WI38 (cell line): ENCODE measurements around the gene CCL27.

Experiments used
- H3K4me3 ChIP-seq: 2 replicates; pipeline ENCODE4 v1.5.1; 2011; ENCODE audit warnings: low read depth, mild to moderate bottlenecking, control low read depth, low read length
- CTCF ChIP-seq: IDR thresholded peaks from 2 replicates; pipeline ENCODE4 v1.5.1; 2012; ENCODE audit warnings: low read depth, mild to moderate bottlenecking, control low read depth, low read length

Gene CCL27

DNA sequence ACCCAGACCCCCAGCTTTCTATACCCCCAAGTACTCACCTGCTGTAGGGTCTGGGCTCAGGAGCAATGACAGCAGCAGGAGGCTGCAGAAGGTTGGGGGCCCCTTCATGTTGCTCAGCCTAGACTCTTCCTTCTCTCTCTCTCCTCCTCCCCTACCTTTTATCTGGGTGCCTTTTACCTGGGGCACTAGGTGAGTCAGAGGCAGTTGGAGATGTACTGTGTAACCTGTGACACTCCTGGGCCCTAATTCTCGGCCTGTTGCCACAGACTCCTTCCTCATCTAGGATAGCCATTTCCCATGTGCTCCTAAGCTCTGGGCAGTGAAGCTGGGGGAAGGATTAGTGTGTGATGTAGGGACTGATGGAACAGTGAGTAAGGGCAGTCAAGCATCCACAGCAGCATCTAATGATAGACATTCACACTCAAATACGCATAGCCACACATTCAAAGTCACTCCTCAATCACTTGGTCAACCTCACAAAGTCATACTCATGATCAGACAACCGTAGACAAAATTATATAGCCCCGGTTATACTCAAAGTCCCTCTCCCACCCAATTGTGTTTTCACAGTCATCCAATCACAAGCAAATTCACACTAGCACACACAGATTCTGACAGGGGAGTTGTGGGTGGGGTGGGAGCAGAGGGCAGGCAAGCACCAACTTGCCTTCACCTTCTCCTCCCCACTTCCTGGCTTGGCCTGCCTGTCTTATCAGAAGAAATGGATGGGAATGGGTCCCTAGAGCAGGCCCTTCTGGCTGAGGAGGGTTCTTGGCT is at the start of gene CCL27:
TSS of gene CCL27 (minus strand) at position 132 of the 777 bp plus-strand sequence. CDS start at position 108, 24 bp downstream.
- no peak for TF ChIP-seq CTCF
- H3K4me3 ChIP-seq, result no peak within 1 kb of the TSS

GRCh38 chr9:34712140-34712539 is 49.7 kb upstream of the CCL27 start:
- TF ChIP-seq CTCF, result no peak
- no peak overlapping the region for H3K4me3 ChIP-seq

- H3K4me3 ChIP-seq, result no peak within 1 kb of the TSS
- TF ChIP-seq CTCF, result no peak
Observed at GRCh38 chr9:34710023-34710422, 47.6 kb upstream of the CCL27 start, which contains the start of gene CCL21. CCL21 (minus strand) TSS chr9:34710136; CDS start chr9:34710066, 70 bp downstream.

DNA sequence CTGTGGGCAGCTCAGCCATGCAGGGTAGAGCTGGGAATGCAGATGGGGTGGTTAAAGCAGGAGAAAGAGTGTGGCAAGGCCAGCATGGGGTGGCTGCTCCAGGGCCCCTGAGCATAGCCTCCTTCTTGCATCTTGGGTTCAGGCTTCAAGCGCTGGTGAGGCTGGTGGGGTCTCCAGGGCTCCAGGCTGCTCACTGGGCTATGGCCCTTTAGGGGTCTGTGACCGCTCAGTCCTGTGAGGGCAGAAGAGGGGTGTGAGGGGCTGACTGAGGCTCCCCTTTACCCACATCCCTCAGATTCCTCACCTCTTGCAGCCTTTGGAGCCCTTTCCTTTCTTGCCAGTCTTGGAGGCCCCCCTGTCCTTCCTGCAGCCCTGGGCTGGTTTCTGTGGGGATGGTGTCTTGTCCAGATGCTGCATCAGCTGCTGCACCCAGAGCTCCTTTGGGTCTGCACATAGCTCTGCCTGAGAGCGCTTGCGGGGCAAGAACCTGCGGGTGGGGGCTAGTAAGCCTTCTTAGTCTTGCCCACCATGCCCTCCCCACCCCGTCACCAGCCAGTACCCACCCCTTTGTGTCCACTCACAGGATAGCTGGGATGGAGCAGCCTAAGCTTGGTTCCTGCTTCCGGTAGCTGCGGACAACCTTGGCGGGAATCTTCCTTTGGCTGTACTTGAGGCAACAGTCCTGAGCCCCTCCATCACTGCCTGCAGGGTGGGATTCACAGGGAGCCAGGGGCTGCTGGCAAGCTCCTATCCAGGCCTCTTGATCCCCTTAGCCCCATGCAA is 46.9 kb upstream of the CCL27 start:
- no peak for TF ChIP-seq CTCF
- no peak overlapping the region for H3K4me3 ChIP-seq

- H3K4me3 ChIP-seq, result no peak overlapping the region
- no peak for TF ChIP-seq CTCF
Observed at GRCh38 chr9:34707130-34707529, 44.7 kb upstream of the CCL27 start.

DNA sequence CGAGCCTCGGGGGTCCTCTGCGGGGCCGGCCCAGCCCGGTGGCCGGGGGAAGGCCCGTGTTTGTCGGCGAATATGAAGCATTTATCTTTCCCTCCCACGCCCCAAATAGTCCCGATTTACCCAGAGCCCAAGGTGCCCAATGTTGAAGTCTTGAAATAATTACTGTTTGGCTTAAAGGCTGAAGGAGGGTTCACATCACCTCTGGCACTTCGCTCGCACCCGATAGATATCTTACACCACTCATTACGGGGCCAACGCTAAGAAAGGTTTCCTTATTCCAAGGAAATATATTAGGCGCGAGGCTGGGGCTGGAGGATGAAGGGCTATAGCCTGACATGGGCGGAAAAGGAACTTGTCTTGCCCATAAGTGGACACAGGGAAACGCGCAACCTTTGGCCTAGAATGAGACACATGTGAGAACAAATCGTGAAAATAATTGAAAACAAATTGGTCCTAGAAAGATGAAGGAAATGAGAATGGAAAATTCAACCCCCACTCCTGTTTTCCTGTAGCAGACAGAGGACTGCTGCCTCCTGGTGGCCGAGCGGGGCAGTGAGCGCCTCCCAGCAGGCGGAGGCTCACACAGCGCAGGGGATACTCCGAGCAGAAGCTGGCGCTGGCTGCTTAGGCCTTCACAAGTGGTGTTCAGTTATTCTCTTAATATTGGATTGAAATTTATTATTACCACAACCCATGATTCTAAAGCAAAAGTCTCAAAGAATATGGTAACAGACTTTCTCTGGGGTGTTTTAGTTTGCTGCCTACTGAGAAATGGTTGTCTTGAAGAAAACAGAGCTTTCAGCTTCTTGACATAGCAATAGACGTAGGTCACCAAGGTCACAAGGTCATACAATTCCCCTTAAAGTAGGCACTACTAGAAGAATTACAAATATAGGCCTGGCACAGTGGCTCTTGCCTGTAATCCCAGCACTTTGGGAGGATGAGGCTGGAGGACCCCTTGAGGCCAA is 39.6 kb upstream of the CCL27 start:
- TF ChIP-seq CTCF, result peak; percentile 98
- peak overlapping the region; percentile 60 for H3K4me3 ChIP-seq
